Adrenal gland (tissue), 5 donors: ENCODE data around the gene OR5P2.

Experiments
- POLR2A ChIP-seq, 2 donors: fragments of 450-650 bp; IDR thresholded peaks; one replicate each; pipeline ENCODE4 v1.6.1; 2017; ENCODE audit warnings: antibody characterized with exemption in 2 of 2, mild to moderate bottlenecking in 2 of 2, moderate library complexity in 1 of 2
- TF ChIP-seq, protein P1 (sequence below), 6 experiments: fragments of 450-650 bp in 4 of 6; fragments of 200-600 bp in 2 of 6; sonication (generic) in 1 of 6; IDR thresholded peaks; 1 replicate in 5 of 6; 2 replicates in 1 of 6; pipeline versions ENCODE4 v1.5.1 to v1.8.0; 2016 to 2021; ENCODE audit warnings: antibody characterized with exemption in 6 of 6, mild to moderate bottlenecking in 2 of 6, moderate library complexity in 1 of 6
- donor health status: DM: no; HTN: no; CAD: no.

DNA sequence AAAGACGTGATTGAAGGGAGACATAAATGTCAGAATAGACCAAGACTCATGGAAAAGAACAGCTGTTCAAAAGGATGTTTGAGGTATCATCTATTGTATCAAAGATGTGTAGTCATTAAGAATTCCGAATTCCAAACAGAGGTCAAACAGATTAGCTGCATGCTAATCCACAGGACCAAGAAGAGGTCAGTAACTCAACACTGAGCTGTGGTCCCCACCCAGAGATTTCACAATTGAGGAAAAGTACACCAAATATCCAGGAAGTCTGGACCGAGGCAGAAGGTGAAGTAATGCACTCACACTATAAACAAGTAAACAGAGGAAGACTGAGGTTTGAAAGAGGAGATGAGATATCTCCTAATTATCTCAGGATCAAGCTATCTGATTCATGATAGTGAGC is 29.6 kb upstream of the OR5P2 start:
- TF ChIP-seq, protein P1, sequence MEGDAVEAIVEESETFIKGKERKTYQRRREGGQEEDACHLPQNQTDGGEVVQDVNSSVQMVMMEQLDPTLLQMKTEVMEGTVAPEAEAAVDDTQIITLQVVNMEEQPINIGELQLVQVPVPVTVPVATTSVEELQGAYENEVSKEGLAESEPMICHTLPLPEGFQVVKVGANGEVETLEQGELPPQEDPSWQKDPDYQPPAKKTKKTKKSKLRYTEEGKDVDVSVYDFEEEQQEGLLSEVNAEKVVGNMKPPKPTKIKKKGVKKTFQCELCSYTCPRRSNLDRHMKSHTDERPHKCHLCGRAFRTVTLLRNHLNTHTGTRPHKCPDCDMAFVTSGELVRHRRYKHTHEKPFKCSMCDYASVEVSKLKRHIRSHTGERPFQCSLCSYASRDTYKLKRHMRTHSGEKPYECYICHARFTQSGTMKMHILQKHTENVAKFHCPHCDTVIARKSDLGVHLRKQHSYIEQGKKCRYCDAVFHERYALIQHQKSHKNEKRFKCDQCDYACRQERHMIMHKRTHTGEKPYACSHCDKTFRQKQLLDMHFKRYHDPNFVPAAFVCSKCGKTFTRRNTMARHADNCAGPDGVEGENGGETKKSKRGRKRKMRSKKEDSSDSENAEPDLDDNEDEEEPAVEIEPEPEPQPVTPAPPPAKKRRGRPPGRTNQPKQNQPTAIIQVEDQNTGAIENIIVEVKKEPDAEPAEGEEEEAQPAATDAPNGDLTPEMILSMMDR (IDR thresholded peaks at IDR 0.05) = no peak
- TF ChIP-seq POLR2A (IDR thresholded peaks at IDR 0.05) = no peak
